Stimulated activated CD4-positive, alpha-beta T cell treated with anti-CD3 and anti-CD28 coated beads, Interleukin-4, amount 100 ng/mL, for 48 hours (primary cell): ENCODE results near the gene FUT8.

Source experiments
- DNase-seq, 2 donors: peaks; one replicate each; pipeline ENCODE4 v3.0.0-alpha.2; 2020; ENCODE audit warnings: low read depth in 2 of 2

Gene FUT8

GRCh38 chr14:65555358-65555757, 142.8 kb downstream of the FUT8 start:
- no peak for DNase-seq

- no peak for DNase-seq
Observed at GRCh38 chr14:65558363-65558762, 145.8 kb downstream of the FUT8 start.

GRCh38 chr14:65560340-65561027, 148.0 kb downstream of the FUT8 start:
- no peak for DNase-seq

GRCh38 chr14:65564370-65564769, 151.8 kb downstream of the FUT8 start:
- DNase-seq: no peak

GRCh38 chr14:65565948-65566347, 153.4 kb downstream of the FUT8 start:
- no peak for DNase-seq

GRCh38 chr14:65566820-65567522, 154.4 kb downstream of the FUT8 start:
- DNase-seq: no peak

GRCh38 chr14:65574611-65575010, 162.1 kb downstream of the FUT8 start:
- no peak for DNase-seq

GRCh38 chr14:65575389-65575788, 162.9 kb downstream of the FUT8 start:
- no peak for DNase-seq

GRCh38 chr14:65580973-65581372, 168.4 kb downstream of the FUT8 start:
- no peak for DNase-seq

- no peak for DNase-seq
Observed at GRCh38 chr14:65581378-65581777, 168.8 kb downstream of the FUT8 start.

GRCh38 chr14:65581799-65582198, 169.3 kb downstream of the FUT8 start:
- no peak for DNase-seq

- DNase-seq: no peak
Observed at GRCh38 chr14:65585216-65585615, 172.7 kb downstream of the FUT8 start.

- no peak for DNase-seq
Observed at GRCh38 chr14:65588426-65589140, 176.1 kb downstream of the FUT8 start.

- DNase-seq: no peak
Observed at GRCh38 chr14:65594153-65594881, 181.8 kb downstream of the FUT8 start.

- DNase-seq: no peak
Observed at GRCh38 chr14:65594882-65595237, 182.3 kb downstream of the FUT8 start.

GRCh38 chr14:65599375-65599774, 186.8 kb downstream of the FUT8 start:
- no peak for DNase-seq

- DNase-seq: no peak
Observed at GRCh38 chr14:65600742-65601141, 188.2 kb downstream of the FUT8 start.

- no peak for DNase-seq
Observed at GRCh38 chr14:65604535-65604934, 192.0 kb downstream of the FUT8 start.

GRCh38 chr14:65604936-65605335, 192.4 kb downstream of the FUT8 start:
- no peak for DNase-seq

GRCh38 chr14:65606460-65606859, 193.9 kb downstream of the FUT8 start:
- no peak for DNase-seq

- no peak for DNase-seq
Observed at GRCh38 chr14:65613131-65613650, 200.7 kb downstream of the FUT8 start.

- DNase-seq: no peak
Observed at GRCh38 chr14:65618996-65619395, 206.5 kb downstream of the FUT8 start.
